HTR-8/SVneo (cell line): Measurements from ENCODE around the gene NKX2-2.

ENCODE experiments used
- DNase-seq: peaks from one replicate; pipeline ENCODE4 v3.0.0; 2011; ENCODE audit warnings: low spot score, mixed read lengths; ENCODE audit not compliant: insufficient read length
- FAIRE-seq: peaks from 2 replicates; lab custom pipeline; 2011; peaks lifted over from hg19 to GRCh38; lab: Jason Lieb, UNC

Gene NKX2-2

GRCh38 chr20:21513881-21514540, at the start of gene NKX2-2:
Gene NKX2-2, minus strand, starts transcription at chr20:21514064. Its CDS starts 395 bp downstream, at chr20:21513669.
- FAIRE-seq: no peak
- DNase-seq: no peak

DNA sequence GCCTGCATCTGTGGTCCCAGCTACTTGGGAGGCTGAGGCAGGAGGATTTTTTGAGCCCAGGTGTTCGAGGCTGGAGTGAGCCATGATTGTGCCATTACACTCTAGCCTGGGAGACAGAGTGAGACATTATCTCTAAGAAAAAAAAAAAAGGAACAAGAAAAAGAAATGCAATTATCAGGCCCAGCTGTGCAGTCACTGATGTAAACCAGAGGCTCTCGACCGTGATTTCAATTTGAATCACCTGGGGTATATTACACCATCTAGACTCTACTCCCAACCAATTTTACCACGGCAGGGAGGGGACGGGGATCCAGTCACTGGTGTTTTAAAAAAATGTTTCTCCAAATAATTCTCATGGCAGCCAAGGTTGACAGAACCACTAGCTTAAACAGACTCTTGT, 48.8 kb upstream of the NKX2-2 start:
- FAIRE-seq (no peak), DNase-seq (no peak)

DNA sequence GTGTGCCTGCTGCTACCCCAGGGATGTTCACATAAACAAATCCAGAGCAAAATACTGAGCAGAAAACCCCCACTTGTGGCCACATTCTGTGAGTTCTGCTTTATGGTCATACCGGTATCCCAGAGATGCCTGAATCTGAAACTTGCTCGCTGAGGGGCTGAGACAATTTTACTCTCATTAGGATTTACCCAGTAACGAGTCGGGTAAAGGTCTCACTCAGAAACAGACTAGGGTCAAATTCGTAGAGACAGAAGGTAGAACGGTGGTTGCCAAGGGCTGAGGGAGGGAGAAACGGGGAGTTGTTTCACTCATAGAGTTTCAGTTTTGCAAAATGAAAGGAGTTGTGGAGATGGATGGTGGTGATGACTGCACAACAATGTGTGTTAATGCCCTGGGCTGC, 45.4 kb upstream of the NKX2-2 start:
- FAIRE-seq (no peak), DNase-seq (no peak)

GRCh38 chr20:21557241-21558020, 43.6 kb upstream of the NKX2-2 start:
- no peak for DNase-seq
- no peak for FAIRE-seq

GRCh38 chr20:21556398-21556797, 42.5 kb upstream of the NKX2-2 start:
- FAIRE-seq (no peak), DNase-seq (no peak)

- DNase-seq (no peak), FAIRE-seq (no peak)
These were observed 41.7 kb upstream of the NKX2-2 start for GRCh38 chr20:21555470-21556120.

GRCh38 chr20:21554985-21555384, 41.1 kb upstream of the NKX2-2 start:
- no peak for DNase-seq
- FAIRE-seq: no peak

GRCh38 chr20:21554376-21554890, 40.6 kb upstream of the NKX2-2 start:
- no peak for DNase-seq
- FAIRE-seq: no peak

DNA sequence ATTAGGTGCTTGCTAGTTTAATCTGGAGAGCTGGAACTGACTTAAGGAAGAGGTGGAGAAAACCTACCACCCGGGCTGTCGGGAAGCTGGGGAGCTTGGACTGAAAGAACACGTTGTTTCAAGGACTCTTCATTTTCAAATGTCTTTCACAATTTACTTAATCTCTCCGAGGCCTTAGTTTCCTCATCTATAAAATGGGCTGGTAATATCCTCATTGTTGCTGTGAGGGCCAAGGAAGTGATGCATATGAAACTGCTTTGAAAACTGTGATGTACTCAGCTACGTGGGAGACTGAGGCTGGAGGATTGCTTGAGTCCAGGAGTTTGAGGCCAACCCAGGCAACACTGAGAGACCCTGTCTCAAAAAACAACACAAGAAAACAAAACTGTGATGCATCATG, 36.7 kb upstream of the NKX2-2 start:
- DNase-seq (no peak), FAIRE-seq (no peak)

DNA sequence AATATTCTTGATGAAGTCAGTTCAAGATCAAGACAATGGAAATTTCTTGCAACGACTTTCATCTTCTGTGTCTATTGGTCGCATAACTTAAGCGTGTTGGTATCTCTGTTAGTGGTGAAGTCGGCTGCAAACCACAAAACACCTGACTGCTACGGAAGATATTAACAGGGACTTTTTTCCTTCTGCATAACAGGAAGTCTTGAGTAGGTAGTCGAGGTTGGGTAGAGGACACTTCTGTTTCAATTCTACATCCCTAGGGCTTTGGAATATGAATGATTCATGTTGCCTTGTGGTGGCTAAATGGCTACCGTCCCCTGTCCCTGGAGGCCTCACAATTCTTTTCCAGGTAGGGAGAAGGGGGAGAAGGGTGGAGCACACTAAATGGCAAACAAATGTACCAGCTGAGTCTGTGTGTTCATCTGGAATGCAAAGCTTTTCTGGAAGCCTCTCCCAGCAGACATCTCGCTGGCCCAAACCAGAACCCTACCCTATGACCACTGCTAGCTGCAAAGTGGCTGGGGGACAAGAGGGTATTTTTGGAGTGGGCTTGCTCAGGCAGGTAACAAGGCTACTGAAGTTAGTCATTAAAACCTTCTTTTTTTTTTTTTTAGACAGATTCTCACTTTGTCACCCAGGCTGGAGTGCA, 34.6 kb upstream of the NKX2-2 start:
- FAIRE-seq (no peak), DNase-seq (no peak)

DNA sequence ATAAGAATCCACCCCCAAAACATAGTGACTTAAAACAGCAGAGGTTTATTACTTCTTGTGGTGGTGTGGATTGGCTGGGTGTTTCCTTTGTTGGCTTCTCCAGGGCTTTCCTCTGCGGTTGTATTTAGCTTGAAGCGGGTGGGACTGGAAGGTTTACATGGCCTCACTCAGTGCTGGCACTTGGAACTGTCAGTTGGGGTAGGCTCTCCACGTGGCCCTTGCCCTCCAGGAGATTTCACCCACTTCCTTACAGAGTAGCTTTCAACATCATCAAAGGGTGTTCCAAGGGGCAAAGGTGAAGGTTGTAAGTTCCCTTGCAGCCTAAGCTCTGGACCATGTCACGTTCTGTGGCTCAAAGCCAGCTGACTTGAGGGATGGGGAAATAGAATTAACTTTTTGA, 32.5 kb upstream of the NKX2-2 start:
- DNase-seq (no peak), FAIRE-seq (no peak)

DNA sequence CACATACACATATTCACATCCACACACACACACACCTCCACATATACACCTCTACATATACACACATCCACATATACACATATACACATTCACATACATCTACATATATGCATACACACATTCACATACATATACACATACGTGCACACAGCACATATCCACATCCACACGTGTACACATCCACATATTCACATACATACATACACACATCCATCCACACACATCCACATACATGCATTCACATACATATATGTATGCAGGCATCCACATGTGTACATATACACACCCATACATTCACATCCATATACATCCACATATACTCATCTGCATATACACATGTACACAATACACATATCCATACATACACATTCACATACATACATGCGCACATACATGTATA, 25.6 kb upstream of the NKX2-2 start:
- DNase-seq (no peak), FAIRE-seq (peak; percentile 91)

GRCh38 chr20:21534886-21535285, 21.0 kb upstream of the NKX2-2 start:
- DNase-seq (no peak), FAIRE-seq (no peak)

DNA sequence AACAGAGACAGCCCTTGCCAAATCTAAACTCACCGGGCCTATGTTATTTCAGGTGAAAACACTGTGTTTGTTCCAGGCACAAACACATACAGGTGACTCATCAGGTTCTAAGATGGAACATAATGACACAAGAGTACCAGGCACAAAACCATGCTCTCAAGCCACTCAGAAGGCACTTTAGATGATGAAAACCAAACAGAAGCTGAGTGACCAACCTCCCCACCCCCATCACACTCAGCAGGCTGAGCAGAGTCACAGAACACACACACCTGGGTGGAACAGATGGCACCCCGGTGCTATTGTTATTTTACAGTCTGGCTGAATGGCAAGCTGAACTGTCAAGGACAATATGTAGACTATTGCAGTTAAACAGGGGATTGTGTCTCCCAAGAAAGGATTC, 20.6 kb upstream of the NKX2-2 start:
- FAIRE-seq: no peak
- no peak for DNase-seq

GRCh38 chr20:21529863-21530262, 16.0 kb upstream of the NKX2-2 start:
- no peak for FAIRE-seq
- DNase-seq: no peak

GRCh38 chr20:21528870-21529269, 15.0 kb upstream of the NKX2-2 start:
- DNase-seq (no peak), FAIRE-seq (no peak)

GRCh38 chr20:21527908-21528307, 14.0 kb upstream of the NKX2-2 start:
- no peak for FAIRE-seq
- DNase-seq: no peak

GRCh38 chr20:21526776-21527175, 12.9 kb upstream of the NKX2-2 start:
- FAIRE-seq (no peak), DNase-seq (no peak)

GRCh38 chr20:21523895-21524294, 10.0 kb upstream of the NKX2-2 start:
- FAIRE-seq (no peak), DNase-seq (no peak)

- FAIRE-seq (no peak), DNase-seq (no peak)
These were observed 9.5 kb upstream of the NKX2-2 start for GRCh38 chr20:21523281-21523868.
